Cardiac muscle cell (in vitro differentiated cells and primary cell): Measurements from ENCODE around the gene WAC. TPM values are rescaled to one million over a fixed set of nuclear protein-coding genes. Genes with fewer than 3 reads are reported as not detected.
"Not testable (repeated sequence)": the region's sequence is repeated elsewhere in the genome, so short reads cannot be mapped to it uniquely, and the experiment has no call there.

Experiments
- DNase-seq, 2 donors: peaks; one replicate each; pipeline versions ENCODE4 v3.0.0 to v3.0.0-alpha.2; 2010 to 2017; ENCODE audit warnings: low read depth in 1 of 2, low spot score in 1 of 2
- H3K27ac ChIP-seq: fragments of 200-600 bp; sonication (generic); 2 replicates; pipeline ENCODE4 v1.5.1; 2016
- H3K27me3 ChIP-seq: fragments of 200-600 bp; sonication (generic); 2 replicates; pipeline ENCODE4 v1.6.0; 2016; ENCODE audit warnings: control low read depth
- H3K36me3 ChIP-seq: fragments of 200-600 bp; sonication (generic); 2 replicates; pipeline ENCODE4 v1.5.1; 2016; ENCODE audit warnings: control low read depth
- H3K4me1 ChIP-seq: fragments of 200-600 bp; sonication (generic); 2 replicates; pipeline ENCODE4 v1.8.1; 2017; ENCODE audit warnings: low read depth, mild to moderate bottlenecking, mixed run types
- H3K4me3 ChIP-seq: fragments of 200-600 bp; sonication (generic); 2 replicates; pipeline ENCODE4 v1.5.1; 2016; ENCODE audit warnings: mild to moderate bottlenecking
- H3K9me3 ChIP-seq: fragments of 200-600 bp; sonication (generic); 2 replicates; pipeline ENCODE4 v1.5.1; 2017; ENCODE audit warnings: low read depth, mild to moderate bottlenecking, control low read depth
- polyA plus RNA-seq: library from polyadenylated mRNA; unstranded; fragments of >200 nt; fragmentation: Nextera tagmentation; extraction: Ambion mirVana; gene quantifications from 2 replicates; pipeline ENCODE4 v1.2.1, GENCODE V29; 2016
- total RNA-seq: library from RNA; depleted of rRNA; stranded (reverse); fragments of >200 nt; gene quantifications from 2 replicates; pipeline ENCODE4 v1.2.3, GENCODE V29; 2016
- TF ChIP-seq, protein P1 (sequence below): IDR thresholded peaks from 2 replicates; pipeline ENCODE4 v1.5.1; 2012; ENCODE audit warnings: low read depth, mild to moderate bottlenecking, low read length

The WAC gene
- total and polyA plus RNA-seq, 2 experiments from 2014 or later, result 72.2 to 141 TPM

DNA sequence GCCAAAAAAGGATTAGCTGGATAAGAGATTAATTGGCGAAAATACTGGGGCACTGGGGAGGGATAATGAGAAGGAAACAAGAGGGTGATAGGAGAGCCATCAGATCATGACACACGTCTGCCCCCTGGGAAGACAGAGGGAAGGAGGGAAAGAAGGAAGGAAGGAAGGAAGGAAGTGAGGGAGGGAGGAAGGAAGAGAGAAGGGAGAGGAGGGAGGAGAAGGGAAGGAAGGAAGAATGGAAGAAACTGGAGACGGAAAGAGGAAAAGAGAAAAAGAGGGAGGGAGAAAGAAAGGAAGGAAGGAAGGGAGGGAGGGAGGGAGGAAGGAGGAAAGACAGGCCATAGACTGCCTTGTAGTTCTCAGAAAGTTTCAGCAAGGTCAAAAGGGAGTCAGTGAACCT is 37.8 kb upstream of the WAC start:
- H3K4me3 ChIP-seq, result no peak overlapping the region
- peaks cover 13% of the 10 kb centered on the region for H3K4me1 ChIP-seq
- H3K27me3 ChIP-seq, result no peaks in the 10 kb centered on the region
- H3K9me3 ChIP-seq, result no peaks in the 10 kb centered on the region
- H3K27ac ChIP-seq, result no peak overlapping the region
- DNase-seq, result no peak
- no peaks in the 10 kb centered on the region for H3K36me3 ChIP-seq
- TF ChIP-seq, protein P1, sequence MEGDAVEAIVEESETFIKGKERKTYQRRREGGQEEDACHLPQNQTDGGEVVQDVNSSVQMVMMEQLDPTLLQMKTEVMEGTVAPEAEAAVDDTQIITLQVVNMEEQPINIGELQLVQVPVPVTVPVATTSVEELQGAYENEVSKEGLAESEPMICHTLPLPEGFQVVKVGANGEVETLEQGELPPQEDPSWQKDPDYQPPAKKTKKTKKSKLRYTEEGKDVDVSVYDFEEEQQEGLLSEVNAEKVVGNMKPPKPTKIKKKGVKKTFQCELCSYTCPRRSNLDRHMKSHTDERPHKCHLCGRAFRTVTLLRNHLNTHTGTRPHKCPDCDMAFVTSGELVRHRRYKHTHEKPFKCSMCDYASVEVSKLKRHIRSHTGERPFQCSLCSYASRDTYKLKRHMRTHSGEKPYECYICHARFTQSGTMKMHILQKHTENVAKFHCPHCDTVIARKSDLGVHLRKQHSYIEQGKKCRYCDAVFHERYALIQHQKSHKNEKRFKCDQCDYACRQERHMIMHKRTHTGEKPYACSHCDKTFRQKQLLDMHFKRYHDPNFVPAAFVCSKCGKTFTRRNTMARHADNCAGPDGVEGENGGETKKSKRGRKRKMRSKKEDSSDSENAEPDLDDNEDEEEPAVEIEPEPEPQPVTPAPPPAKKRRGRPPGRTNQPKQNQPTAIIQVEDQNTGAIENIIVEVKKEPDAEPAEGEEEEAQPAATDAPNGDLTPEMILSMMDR, result no peak

- Histone ChIP-seq H3K36me3 (no peaks in the 10 kb centered on the region), H3K27ac (peak overlapping the region; percentile 52), H3K27me3 (no peaks in the 10 kb centered on the region), H3K4me3 (no peak overlapping the region), H3K4me1 (peaks cover 13% of the 10 kb centered on the region), H3K9me3 (no peaks in the 10 kb centered on the region)
- TF ChIP-seq, protein P1, result no peak
- DNase-seq, result no peak
Observed at GRCh38 chr10:28496017-28496416, 36.9 kb upstream of the WAC start.

DNA sequence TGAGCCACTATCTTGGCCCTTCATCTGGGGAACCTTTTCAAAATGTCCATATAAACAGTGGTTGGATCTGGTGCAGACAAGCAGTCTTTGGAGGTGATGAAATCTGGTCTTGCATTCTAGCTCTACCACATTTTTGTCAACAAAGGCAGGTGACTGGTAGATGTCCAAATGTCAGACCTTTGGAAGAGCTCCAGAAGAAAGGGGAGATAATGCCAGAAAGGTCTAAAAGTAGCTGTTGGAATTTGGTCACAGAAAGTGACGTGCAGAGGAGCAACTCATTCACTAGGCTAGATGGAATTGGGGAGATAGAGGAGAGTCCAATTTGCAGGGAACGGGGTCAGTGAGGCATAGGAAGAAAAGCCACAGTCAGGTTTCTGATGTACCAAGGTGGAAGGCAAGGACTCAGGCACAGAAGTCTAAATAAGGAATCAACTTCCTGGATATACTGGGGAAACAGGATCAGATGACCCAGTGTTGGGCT is 36.4 kb upstream of the WAC start:
- Histone ChIP-seq H3K36me3 (no peaks in the 10 kb centered on the region), H3K9me3 (no peaks in the 10 kb centered on the region), H3K27ac (peak overlapping the region; percentile 52), H3K4me1 (peaks cover 13% of the 10 kb centered on the region), H3K27me3 (no peaks in the 10 kb centered on the region), H3K4me3 (no peak overlapping the region)
- peak in 1 of 2 donors; percentile 34 for DNase-seq
- TF ChIP-seq, protein P1, result no peak

DNA sequence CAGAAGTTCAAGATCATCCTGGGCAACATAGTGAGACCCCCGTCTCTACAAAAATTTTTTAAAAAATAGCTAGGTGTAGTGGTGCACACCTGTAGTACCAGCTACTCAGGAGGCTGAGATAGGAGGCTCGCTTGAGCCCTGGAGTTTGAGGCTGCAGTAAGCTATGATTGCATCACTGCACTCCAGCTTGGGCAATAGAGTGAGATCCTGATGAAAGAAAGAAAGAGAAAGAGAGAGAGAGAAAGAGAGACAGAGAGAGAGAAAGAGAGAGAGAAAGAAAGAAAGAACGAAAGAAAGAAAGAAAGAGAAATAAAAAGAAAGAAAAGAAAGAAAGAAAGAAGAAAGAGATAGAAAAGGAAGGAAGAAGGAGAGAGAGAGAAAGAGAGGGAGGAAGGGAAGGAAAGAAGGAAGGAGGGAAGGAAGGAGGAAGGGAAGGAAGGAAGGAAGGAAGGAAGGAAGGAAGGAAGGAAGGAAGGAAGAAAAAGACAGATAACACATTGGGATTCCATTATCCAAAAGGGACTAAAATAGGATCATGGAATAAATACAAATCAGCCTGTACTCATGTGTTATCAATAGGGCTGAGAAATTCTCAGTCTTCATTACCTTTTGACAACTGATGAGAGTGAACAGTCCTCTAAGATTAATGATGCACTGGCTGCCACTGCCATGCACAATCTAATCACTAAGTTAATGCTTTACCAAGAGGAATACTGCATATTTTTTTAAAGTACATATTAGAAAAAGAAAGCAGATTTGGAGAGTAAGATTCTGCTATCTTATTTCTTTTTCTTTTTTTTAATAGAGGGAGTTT is 35.4 kb upstream of the WAC start:
- Histone ChIP-seq H3K9me3 (no peaks in the 10 kb centered on the region), H3K27ac (no peak overlapping the region), H3K4me3 (no peak overlapping the region), H3K4me1 (peaks cover 13% of the 10 kb centered on the region), H3K36me3 (no peaks in the 10 kb centered on the region), H3K27me3 (no peaks in the 10 kb centered on the region)
- TF ChIP-seq, protein P1, result no peak
- no peak for DNase-seq

- H3K27me3 ChIP-seq, H3K9me3 ChIP-seq, DNase-seq, H3K36me3 ChIP-seq, H3K4me3 ChIP-seq, H3K27ac ChIP-seq: not testable (repeated sequence)
- peaks cover 20% of the 10 kb centered on the region for H3K4me1 ChIP-seq
Observed at GRCh38 chr10:28500203-28500602, 32.7 kb upstream of the WAC start.

DNA sequence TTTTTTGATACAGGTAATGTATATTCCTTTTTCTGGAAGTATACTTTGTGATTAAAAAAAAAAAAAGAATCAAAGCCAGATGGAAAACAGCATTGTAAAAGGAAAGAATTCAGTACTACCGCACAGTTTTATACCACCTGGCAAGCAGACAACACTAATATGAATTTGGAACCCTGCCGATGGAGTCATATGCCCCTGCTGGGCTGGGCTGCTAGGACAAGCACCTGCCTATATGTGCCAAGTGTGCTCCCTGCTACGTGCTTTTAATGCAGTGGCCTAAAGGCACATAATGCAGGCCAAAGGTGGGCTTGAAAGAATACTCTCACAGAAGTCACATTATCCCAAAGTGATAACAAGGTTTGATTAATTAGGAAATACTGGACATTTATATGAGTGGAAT is 29.8 kb upstream of the WAC start:
- Histone ChIP-seq H3K36me3 (no peaks in the 10 kb centered on the region), H3K9me3 (no peaks in the 10 kb centered on the region), H3K4me3 (no peak overlapping the region), H3K4me1 (peaks cover 7% of the 10 kb centered on the region), H3K27me3 (no peaks in the 10 kb centered on the region), H3K27ac (no peak overlapping the region)
- no peak for DNase-seq
- TF ChIP-seq, protein P1, result no peak
